Measurements from ENCODE around the gene SERPINB3.
"Not testable (repeated sequence)": the region's sequence is repeated elsewhere in the genome, so short reads cannot be mapped to it uniquely, and the experiment has no call there.

The SERPINB3 gene

DNA sequence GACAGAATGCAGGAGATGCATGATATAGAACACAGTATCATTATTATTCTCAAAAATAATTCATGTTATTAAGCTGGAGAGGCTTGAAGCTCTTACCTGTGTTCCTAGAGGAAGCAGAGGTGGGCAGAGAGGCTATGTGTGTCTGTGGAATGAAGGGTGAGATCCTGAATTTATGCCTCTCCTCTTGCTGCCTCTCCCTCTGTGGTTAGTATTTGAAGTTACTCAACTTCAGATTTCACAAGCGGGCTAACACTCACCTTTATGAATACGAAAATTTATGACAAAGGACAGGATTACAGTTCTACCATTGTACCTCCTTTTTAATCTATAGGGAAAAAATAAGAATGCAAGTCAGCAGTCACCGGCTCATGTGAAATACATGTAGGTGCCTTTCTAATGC is at the start of gene SERPINB3:
Gene SERPINB3 (minus strand): TSS at position 144 of the 400 bp plus-strand sequence. CDS start 677 bp downstream, outside the sequence.
- in situ Hi-C loops (cut with HindIII; ENCODE audit: low sequenced_read_pairs): not testable (repeated sequence)

- in situ Hi-C loops (cut with HindIII; ENCODE audit: low sequenced_read_pairs): no loop called here
Observed at GRCh38 chr18:63708650-63709049, 47.0 kb upstream of the SERPINB3 start.

DNA sequence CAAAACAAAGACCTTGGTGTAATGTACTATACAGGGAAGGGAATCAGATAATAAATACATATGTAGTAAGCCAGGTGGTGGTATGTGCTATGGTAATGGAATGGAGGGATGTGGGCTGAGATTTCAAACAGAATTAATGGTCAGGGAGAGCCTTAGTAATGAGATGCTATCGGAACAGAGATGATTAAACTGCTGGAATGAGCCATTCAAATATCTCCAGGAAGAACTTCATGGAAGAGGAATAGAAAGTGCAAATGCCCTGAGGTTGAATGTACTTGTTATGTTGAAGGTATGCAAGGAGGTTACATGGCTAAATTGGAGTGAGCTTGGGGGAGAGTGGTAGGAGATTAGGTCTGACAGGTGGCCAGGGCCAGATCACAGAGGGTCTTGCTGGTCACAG is 46.1 kb upstream of the SERPINB3 start:
- in situ Hi-C loops (cut with HindIII; ENCODE audit: low sequenced_read_pairs): no loop called here

- in situ Hi-C loops (cut with HindIII; ENCODE audit: low sequenced_read_pairs): no loop called here
Observed at GRCh38 chr18:63705401-63705800, 43.7 kb upstream of the SERPINB3 start.

GRCh38 chr18:63702660-63703059 is 41.0 kb upstream of the SERPINB3 start, which contains the start of gene SERPINB11:
SERPINB11 (plus strand) TSS chr18:63702960; CDS start chr18:63710194, 7,234 bp downstream.
- in situ Hi-C loops (cut with HindIII; ENCODE audit: low sequenced_read_pairs): no loop called here

DNA sequence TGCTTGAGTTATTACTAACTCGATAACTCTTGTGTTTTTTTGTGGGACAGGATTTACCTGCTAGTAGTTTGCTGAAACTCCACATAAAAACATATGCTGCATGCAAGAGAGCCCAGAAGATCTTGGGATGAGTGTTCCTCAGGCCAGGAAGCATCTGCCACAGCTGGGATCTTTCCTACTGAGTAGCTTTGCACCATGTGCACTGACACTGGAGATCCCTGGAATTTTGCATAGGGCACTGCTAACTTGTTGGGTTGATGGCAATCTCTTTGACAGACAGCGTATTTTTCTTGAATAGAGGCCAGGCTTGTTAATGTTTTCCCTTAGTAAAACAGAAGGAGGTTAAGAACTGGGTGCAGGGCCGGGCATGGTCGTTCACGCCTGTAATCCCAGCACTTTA is 40.3 kb upstream of the SERPINB3 start:
- in situ Hi-C loops (cut with HindIII; ENCODE audit: low sequenced_read_pairs): no loop called here

- in situ Hi-C loops (cut with HindIII; ENCODE audit: low sequenced_read_pairs): no loop called here
Observed at GRCh38 chr18:63700501-63700900, 38.8 kb upstream of the SERPINB3 start.

GRCh38 chr18:63697097-63697660 is 35.5 kb upstream of the SERPINB3 start:
- in situ Hi-C loops (cut with HindIII; ENCODE audit: low sequenced_read_pairs): no loop called here

- in situ Hi-C loops (cut with HindIII; ENCODE audit: low sequenced_read_pairs): no loop called here
Observed at GRCh38 chr18:63689064-63689463, 27.4 kb upstream of the SERPINB3 start.

GRCh38 chr18:63686871-63687270 is 25.2 kb upstream of the SERPINB3 start:
- in situ Hi-C loops (cut with HindIII; ENCODE audit: low sequenced_read_pairs): no loop called here

DNA sequence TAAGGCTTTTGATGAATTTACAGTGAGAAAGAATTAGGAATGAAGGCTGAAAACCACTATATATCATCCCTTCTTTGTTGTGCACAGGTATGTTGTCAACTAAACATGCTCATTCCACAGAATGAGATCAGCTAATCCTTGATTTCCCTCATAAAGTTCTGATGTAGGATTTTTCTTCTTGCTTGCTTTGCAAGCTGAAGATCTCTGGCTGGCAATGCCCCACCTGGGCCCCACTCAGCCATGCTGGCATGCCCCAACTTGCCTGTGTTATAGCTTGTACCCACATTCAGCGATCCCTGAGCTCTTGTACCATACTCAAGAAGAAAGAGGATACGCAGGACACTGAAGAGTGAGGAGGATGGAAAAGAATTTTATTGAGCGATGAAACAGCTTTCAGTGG is 23.0 kb upstream of the SERPINB3 start:
- in situ Hi-C loops (cut with HindIII; ENCODE audit: low sequenced_read_pairs): no loop called here

DNA sequence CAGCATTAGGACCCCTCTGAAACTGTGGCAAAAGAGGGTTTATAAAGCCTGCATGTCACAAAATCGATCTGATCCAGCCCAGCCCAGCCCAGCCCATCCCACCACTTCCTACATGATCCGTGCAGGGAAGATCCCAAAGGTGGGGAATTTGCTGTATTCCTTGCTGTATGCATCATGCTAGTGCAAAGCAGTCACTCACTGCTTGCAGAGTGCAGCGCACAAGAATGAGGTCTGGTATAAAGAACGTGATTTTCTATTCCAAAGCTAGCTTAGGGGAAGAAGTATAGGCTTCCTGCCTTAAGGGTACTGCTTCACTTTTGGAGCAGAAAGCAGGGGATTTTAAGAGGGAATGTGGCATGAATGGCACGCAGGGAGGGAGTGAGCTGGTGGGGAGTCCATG is 22.2 kb upstream of the SERPINB3 start:
- in situ Hi-C loops (cut with HindIII; ENCODE audit: low sequenced_read_pairs): no loop called here

DNA sequence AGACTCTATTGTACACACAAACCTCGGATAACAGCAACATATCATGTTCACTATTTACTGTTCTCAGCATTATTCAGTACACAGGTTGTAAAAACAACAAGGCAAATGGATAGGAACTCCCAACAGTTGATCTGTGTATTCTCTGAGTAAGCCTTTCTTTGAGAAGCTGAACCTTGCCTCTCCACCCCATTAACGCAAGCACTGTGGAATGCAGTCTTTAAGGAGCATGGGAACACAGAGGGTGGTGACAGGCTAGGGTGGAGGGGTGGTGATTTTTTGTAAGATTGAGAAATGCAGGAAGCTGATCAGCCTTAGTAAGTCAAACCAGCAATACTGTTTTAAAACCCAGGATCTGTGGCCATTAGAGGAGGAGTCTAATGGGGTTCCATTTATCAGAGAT is 21.5 kb upstream of the SERPINB3 start:
- in situ Hi-C loops (cut with HindIII; ENCODE audit: low sequenced_read_pairs): no loop called here

- in situ Hi-C loops (cut with HindIII; ENCODE audit: low sequenced_read_pairs): no loop called here
Observed at GRCh38 chr18:63681449-63682340, 20.0 kb upstream of the SERPINB3 start.

DNA sequence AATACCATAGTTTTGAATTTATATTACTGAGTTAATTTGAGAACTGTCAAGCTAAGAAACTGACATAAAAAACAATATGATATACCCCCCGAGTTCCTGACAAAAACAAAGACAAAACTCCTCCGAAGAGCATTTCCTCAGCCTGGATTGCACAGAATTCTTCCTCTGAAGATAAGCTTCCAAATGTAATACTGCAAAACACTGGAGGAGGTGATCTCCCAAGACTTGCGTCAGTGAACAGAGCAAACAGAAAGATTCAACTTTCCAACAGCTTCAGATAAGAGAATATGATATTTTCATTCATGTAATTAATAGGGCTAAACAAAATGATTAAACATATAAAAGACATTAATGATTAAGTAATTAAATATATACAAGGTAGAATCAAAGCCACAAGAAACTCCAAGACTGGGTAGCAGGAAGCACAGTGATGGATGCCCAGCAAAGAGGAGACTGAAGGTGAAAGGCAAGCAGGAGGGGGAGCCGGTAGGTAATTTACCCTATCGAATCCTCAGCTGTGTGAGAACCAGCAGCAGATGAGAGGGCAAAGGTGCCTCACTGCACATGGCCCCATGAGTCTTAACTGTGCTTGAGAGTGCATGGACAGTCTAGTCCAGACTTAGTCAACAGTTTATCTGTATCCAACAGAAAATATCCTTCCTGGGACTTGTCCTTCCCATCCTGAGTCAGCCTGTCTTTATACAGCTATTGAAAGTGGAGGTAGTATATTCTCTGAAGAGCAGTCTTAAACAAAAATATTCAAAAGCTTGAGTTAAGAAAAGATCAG is 18.3 kb upstream of the SERPINB3 start:
- in situ Hi-C loops (cut with HindIII; ENCODE audit: low sequenced_read_pairs): no loop called here

DNA sequence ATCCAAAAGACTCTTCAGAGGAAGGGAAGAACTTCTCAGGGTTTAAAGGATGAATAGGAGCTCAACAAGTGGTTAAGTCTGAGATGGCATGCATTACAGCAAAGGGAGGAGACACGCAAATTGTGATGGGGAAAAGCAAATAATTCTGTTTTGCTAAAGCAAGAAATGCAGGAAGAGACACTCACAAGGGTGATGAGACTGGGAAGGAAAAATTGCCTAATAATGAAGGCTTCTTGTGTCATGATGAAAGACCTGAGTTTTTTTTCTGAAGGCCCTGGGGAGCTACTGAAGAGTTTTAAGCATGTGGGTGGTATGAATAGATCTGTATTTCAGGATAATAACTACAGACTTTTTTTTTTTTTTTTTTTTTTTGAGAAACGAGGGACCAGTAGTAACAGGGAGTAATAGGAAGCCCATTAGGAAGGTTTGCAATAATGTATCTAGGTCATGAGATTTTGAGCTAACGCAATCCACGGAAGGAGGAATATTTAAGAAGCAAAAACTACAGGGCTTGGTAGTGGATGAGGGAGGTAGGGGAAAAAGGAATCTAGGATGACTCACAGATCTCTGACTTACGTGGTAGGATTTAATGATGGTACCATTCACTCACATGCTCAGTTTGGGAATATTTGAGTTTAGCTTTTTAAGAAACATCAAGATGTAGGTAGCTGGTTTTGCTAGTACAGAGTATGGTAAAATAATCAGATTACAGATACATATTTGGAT is 16.0 kb upstream of the SERPINB3 start:
- in situ Hi-C loops (cut with HindIII; ENCODE audit: low sequenced_read_pairs): no loop called here

DNA sequence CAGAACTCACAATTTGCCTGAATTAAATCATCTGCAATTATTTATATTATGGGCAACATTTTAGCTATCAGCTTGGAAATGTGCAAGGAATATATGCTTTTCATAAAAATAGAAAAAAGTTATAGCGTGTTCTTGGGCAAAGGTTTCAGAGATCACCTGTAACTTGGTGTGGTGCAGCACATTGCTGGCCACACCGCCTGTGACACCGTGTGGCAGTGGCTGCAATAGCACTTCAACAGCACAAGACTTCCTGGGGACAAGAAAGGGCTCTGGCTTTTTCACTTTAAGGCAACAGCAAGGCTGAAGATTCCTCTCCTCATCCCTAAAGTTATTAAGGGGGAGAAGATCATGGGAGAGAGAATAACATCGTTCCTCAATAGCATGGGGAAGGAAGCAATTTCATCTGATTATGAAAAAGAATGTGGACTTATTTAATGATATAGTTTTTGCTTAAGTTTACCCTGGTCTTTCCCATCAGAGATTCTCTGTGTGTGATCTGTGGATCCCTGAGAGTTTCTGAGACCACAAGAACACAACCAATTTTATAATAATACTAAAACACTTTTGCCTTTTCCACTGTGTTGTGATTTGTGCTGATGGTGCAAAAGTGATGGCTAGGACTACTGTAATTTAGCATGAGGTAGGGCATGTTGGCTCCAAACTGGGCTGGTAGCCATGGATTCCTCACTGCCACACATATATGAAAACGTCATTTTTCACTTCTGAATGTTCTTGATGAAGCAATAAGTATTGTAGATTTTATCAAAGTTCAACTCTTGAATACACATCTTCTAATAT is 15.0 kb upstream of the SERPINB3 start:
- in situ Hi-C loops (cut with HindIII; ENCODE audit: low sequenced_read_pairs): no loop called here

DNA sequence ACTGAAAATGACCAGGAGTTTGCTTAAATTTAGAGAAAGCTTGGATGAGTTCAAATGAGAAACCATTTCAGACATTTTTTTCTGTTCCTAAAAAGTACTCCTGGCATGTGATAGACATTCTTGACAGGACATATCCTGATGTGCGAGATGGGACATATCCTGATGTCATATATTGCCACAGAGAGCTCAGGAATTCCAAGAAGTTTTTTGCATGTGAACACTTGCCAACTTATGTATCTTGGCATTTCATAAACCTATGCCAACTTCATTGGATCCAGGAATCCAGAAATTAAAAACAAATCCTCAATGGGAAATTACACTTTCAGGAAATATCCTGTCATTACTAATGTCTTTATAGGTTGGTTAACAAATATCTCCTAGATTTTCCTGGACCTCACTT is 2.9 kb upstream of the SERPINB3 start:
- in situ Hi-C loops (cut with HindIII; ENCODE audit: low sequenced_read_pairs): no loop called here

DNA sequence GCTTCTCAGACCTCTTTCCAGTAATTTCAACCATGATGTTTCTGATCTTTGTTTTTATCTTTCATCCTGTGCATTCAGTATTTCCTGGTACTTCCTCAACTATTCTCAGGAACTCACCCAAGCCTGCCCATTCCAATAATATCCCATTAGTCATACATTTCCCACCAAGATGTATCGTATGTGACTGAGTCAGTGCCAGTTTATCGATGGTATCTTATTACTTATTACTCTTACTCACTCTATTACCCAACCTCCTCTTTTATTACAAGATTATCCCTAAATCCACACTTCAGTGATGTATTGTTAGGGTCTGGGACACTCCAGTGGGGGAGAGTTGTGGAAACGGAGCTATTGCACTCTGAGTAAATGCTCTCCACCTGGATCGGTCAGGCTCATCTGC is 2.8 kb downstream of the SERPINB3 start:
- in situ Hi-C loops (cut with HindIII; ENCODE audit: low sequenced_read_pairs): not testable (repeated sequence)

- in situ Hi-C loops (cut with HindIII; ENCODE audit: low sequenced_read_pairs): not testable (repeated sequence)
Observed at GRCh38 chr18:63650271-63650670, 11.4 kb downstream of the SERPINB3 start.

All from DLD1 (cell line).